Chondrocyte (in vitro differentiated cells): Measurements from ENCODE around the gene ITGA2B. TPM values are rescaled to one million over a fixed set of nuclear protein-coding genes. Genes with fewer than 3 reads are reported as not detected.

Experiments
- DNase-seq: peaks from one replicate; pipeline ENCODE4 v3.0.0; 2021; ENCODE audit warnings: mixed read lengths, low spot score
- H3K27ac Mint-ChIP-seq: one replicate; pipeline ENCODE4 v1.8.0; 2021; ENCODE audit warnings: mild to moderate bottlenecking, moderate library complexity, mixed read lengths; ENCODE audit not compliant: unreplicated experiment
- H3K27me3 Mint-ChIP-seq: 2 replicates; pipeline ENCODE4 v1.8.0; 2021; ENCODE audit warnings: low read depth, mixed read lengths
- H3K36me3 Mint-ChIP-seq: 2 replicates; pipeline ENCODE4 v1.8.0; 2021; ENCODE audit warnings: low read depth, mixed read lengths
- H3K4me1 Mint-ChIP-seq: 2 replicates; pipeline ENCODE4 v1.8.0; 2021; ENCODE audit warnings: low read depth, mild to moderate bottlenecking, mixed read lengths
- H3K4me3 Mint-ChIP-seq: one replicate; pipeline ENCODE4 v1.8.0; 2021; ENCODE audit warnings: mild to moderate bottlenecking, moderate library complexity, mixed read lengths; ENCODE audit not compliant: unreplicated experiment
- H3K9me3 Mint-ChIP-seq: 2 replicates; pipeline ENCODE4 v1.8.0; 2021; ENCODE audit warnings: low read depth, mixed read lengths
- CTCF ChIP-seq: fragments of 200-600 bp; sonication (generic); IDR thresholded peaks from 2 replicates; pipeline ENCODE4 v1.5.0; 2021; ENCODE audit warnings: antibody characterized with exemption, mild to moderate bottlenecking, moderate library complexity
- total RNA-seq: library from RNA; stranded (reverse); gene quantifications from 3 replicates; pipeline ENCODE4 v1.2.1, GENCODE V29; 2021

ITGA2B gene
- total RNA-seq, 1 donor from 2014 or later = 2.2 TPM

- TF ChIP-seq CTCF = no peak
- Mint-ChIP-seq H3K4me1 (peaks cover 4% of the 10 kb centered on the region), H3K4me3 (no peak overlapping the region), H3K36me3 (no peaks in the 10 kb centered on the region), H3K9me3 (no peaks in the 10 kb centered on the region), H3K27me3 (peaks cover 2% of the 10 kb centered on the region), H3K27ac (no peak overlapping the region)
- no peak for DNase-seq
Measured at GRCh38 chr17:44380767-44381166, 8.7 kb downstream of the ITGA2B start.

- no peak overlapping the region for H3K27ac Mint-ChIP-seq
- TF ChIP-seq CTCF = no peak
- H3K4me3 Mint-ChIP-seq = no peak overlapping the region
- peaks cover 2% of the 10 kb centered on the region for H3K27me3 Mint-ChIP-seq
- H3K9me3 Mint-ChIP-seq = no peaks in the 10 kb centered on the region
- no peak for DNase-seq
- peaks cover 2% of the 10 kb centered on the region for H3K4me1 Mint-ChIP-seq
- H3K36me3 Mint-ChIP-seq = no peaks in the 10 kb centered on the region
Measured at GRCh38 chr17:44379887-44380286, 9.6 kb downstream of the ITGA2B start.

- DNase-seq = no peak
- Mint-ChIP-seq H3K36me3 (no peaks in the 10 kb centered on the region), H3K4me1 (no peaks in the 10 kb centered on the region), H3K27ac (no peak overlapping the region), H3K4me3 (no peak overlapping the region), H3K9me3 (no peaks in the 10 kb centered on the region), H3K27me3 (peaks cover 2% of the 10 kb centered on the region)
- no peak for TF ChIP-seq CTCF
Measured at GRCh38 chr17:44378171-44378705, 11.2 kb downstream of the ITGA2B start.

- Mint-ChIP-seq H3K27ac (no peak overlapping the region), H3K4me3 (no peak overlapping the region), H3K36me3 (no peaks in the 10 kb centered on the region), H3K27me3 (peaks cover 2% of the 10 kb centered on the region), H3K4me1 (no peaks in the 10 kb centered on the region), H3K9me3 (no peaks in the 10 kb centered on the region)
- no peak for DNase-seq
- TF ChIP-seq CTCF = no peak
Measured at GRCh38 chr17:44376779-44377178, 12.7 kb downstream of the ITGA2B start.

- DNase-seq = no peak
- Mint-ChIP-seq H3K36me3 (no peaks in the 10 kb centered on the region), H3K4me1 (no peaks in the 10 kb centered on the region), H3K4me3 (no peak overlapping the region), H3K27ac (no peak overlapping the region), H3K9me3 (no peaks in the 10 kb centered on the region), H3K27me3 (peaks cover 2% of the 10 kb centered on the region)
- TF ChIP-seq CTCF = peak; percentile 66
Measured at GRCh38 chr17:44376124-44376523, 13.3 kb downstream of the ITGA2B start.
